Ovary (tissue), 10 donors: ENCODE results near the gene ZNF766. TPM values are rescaled to one million over a fixed set of nuclear protein-coding genes. Genes with fewer than 3 reads are reported as not detected.

ENCODE experiments used
- DNase-seq, 5 donors: peaks; one replicate each; pipeline ENCODE4 v3.0.0-alpha.2; 2019 to 2020
- H3K27ac ChIP-seq, 2 donors: fragments of 200-600 bp; one replicate each; pipeline versions ENCODE4 v1.5.1 to v1.8.0; 2019 to 2022
- H3K27me3 ChIP-seq: fragments of 200-600 bp; one replicate; pipeline ENCODE4 v1.8.0; 2022
- H3K36me3 ChIP-seq: fragments of 200-600 bp; sonication (generic); one replicate; pipeline ENCODE4 v1.5.1; 2019
- H3K4me1 ChIP-seq: one replicate; pipeline ENCODE4 v1.8.1; 2013; ENCODE audit warnings: mild to moderate bottlenecking, moderate library complexity; ENCODE audit not compliant: insufficient read depth
- H3K4me3 ChIP-seq: fragments of 200-600 bp; sonication (generic); one replicate; pipeline ENCODE4 v1.5.1; 2017
- H3K9me3 ChIP-seq, 2 donors: fragments of 200-600 bp in 1 of 2; sonication (generic) in 1 of 2; one replicate each; pipeline versions ENCODE4 v1.5.1 to v1.8.1; 2013 to 2019; ENCODE audit warnings: mild to moderate bottlenecking in 1 of 2, moderate library complexity in 1 of 2
- EP300 ChIP-seq: sonication (generic); formaldehyde crosslinking; IDR thresholded peaks from one replicate; pipeline ENCODE4 v1.6.1; 2017; ENCODE audit warnings: antibody characterized with exemption
- POLR2A ChIP-seq: fragments of 450-650 bp; IDR thresholded peaks from one replicate; pipeline ENCODE4 v1.6.1; 2017; ENCODE audit warnings: antibody characterized with exemption, mild to moderate bottlenecking, moderate library complexity
- WGBS, 3 donors: extraction: QIAGEN DNeasy Blood & Tissue Kit in 1 of 3; methylation state at CpG; one replicate each; pipeline versions ENCODE4 v1.1.5 to v1.1.7; 2013 to 2017; 5-methylcytosine and 5-hydroxymethylcytosine counted together
- intact Hi-C, 4 donors: fragments of 100-400 bp; cut with DNase I; formaldehyde crosslinking; loops; one replicate each; pipeline versions ENCODE4 v1.11.0 to v1.15.1; 2022 to 2023
- long read RNA-seq, 3 donors: library from polyadenylated mRNA in 2 of 3; unstranded in 2 of 3; transcript quantifications; one replicate each; pipeline ENCODE4 v2.0.0 and lab custom pipeline, GENCODE V29; 2021 to 2026
- polyA plus RNA-seq, 2 donors: library from polyadenylated mRNA; stranded (reverse); fragments of 200-250 nt in 1 of 2; fragments of 350-450 nt in 1 of 2; fragmentation: Illumina TruSeq in 1 of 2; extraction: RNeasy Lipid Tissue Mini Kit (QIAGEN cat#74804) in 1 of 2; gene quantifications; one replicate each; pipeline ENCODE4 v1.2.3, GENCODE V29; 2013 to 2014
- total RNA-seq, 7 donors: library from RNA; depleted of rRNA in 2 of 7; stranded (reverse); fragments of >200 nt in 2 of 7; fragmentation: NEBNext Ultra II Directional in 3 of 7; extraction: Animal tissue kit (Norgen Biotek cat#: 25700) in 3 of 7; gene quantifications; one replicate each; pipeline versions ENCODE4 v1.1.0 to v1.2.4, GENCODE V29; 2016 to 2023
- TF ChIP-seq, protein P1 (sequence below), 3 donors: fragments of 450-650 bp in 2 of 3; fragments of 200-600 bp in 1 of 3; IDR thresholded peaks; one replicate each; pipeline versions ENCODE4 v1.5.1 to v1.8.0; 2016 to 2022; ENCODE audit warnings: antibody characterized with exemption in 3 of 3, mild to moderate bottlenecking in 1 of 3
- donor health status: DM: no; HTN: no; CAD: no; lungs with moderate emphysema.
- donor health status: DM: no; HTN: no; CAD: no.
- donor health status: Bipolar disorder and iron deficiency.
- donor health status: DM: yes; HTN: yes; CAD: no.
- donor health status: DM: no; HTN: no; CAD: no.
- donor health status: DM: yes; HTN: yes; CAD: no.

Gene ZNF766
- total RNA-seq: 10 to 100 TPM in 5 of 7 donors, 1 to 10 TPM in 2; 5.2 to 26.4 (median 19.8) TPM
- 10 to 100 TPM; 10.1 to 24.3 TPM for polyA plus RNA-seq
- long read RNA-seq, donor 1, full-length matches to known transcripts: 135 of 156 reads
- long read RNA-seq, donor 1, partial matches to known transcripts: 7 of 156 reads
- long read RNA-seq, donor 1, other reads (novel, unspliced or antisense): 14 of 156 reads
- long read RNA-seq, donor 2, full-length matches to known transcripts: 19 of 19 reads
- long read RNA-seq, donor 2, partial matches to known transcripts: 0 of 19 reads
- long read RNA-seq, donor 2, other reads (novel, unspliced or antisense): 0 of 19 reads
- long read RNA-seq, donor 3, full-length matches to known transcripts: 52 of 58 reads
- long read RNA-seq, donor 3, partial matches to known transcripts: 1 of 58 reads
- long read RNA-seq, donor 3, other reads (novel, unspliced or antisense): 5 of 58 reads

GRCh38 chr19:52269338-52270261, at the start of gene ZNF766:
ZNF766 (plus strand) TSS chr19:52269587; CDS start chr19:52269614, 27 bp downstream.
- Histone ChIP-seq H3K4me1 (peaks cover 10% of the 10 kb centered on the region), H3K4me3 (peak within 1 kb of the TSS; percentile 87), H3K27ac (peak within 1 kb of the TSS; percentile 66 to 77), H3K9me3 (no peaks in the 10 kb centered on the region), H3K27me3 (no peaks in the 10 kb centered on the region), H3K36me3 (no peaks in the 10 kb centered on the region)
- WGBS, 3 donors: 0% methylated on average over 66 to 70 of the region's 70 CpGs
- intact Hi-C loops: no loop called here
- peak; percentile 84 for TF ChIP-seq POLR2A
- TF ChIP-seq EP300: no peak
- TF ChIP-seq, protein P1, sequence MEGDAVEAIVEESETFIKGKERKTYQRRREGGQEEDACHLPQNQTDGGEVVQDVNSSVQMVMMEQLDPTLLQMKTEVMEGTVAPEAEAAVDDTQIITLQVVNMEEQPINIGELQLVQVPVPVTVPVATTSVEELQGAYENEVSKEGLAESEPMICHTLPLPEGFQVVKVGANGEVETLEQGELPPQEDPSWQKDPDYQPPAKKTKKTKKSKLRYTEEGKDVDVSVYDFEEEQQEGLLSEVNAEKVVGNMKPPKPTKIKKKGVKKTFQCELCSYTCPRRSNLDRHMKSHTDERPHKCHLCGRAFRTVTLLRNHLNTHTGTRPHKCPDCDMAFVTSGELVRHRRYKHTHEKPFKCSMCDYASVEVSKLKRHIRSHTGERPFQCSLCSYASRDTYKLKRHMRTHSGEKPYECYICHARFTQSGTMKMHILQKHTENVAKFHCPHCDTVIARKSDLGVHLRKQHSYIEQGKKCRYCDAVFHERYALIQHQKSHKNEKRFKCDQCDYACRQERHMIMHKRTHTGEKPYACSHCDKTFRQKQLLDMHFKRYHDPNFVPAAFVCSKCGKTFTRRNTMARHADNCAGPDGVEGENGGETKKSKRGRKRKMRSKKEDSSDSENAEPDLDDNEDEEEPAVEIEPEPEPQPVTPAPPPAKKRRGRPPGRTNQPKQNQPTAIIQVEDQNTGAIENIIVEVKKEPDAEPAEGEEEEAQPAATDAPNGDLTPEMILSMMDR (IDR thresholded peaks at IDR 0.05): no peak
- peak; percentile 96 to 98 (median 98) for DNase-seq

- Histone ChIP-seq H3K27me3 (no peaks in the 10 kb centered on the region), H3K4me3 (no peak overlapping the region), H3K27ac (no peak overlapping the region), H3K36me3 (no peaks in the 10 kb centered on the region), H3K4me1 (no peaks in the 10 kb centered on the region), H3K9me3 (no peaks in the 10 kb centered on the region)
- intact Hi-C loops: no loop called here
- WGBS, 3 donors: 90 to 98% (median 93%) methylated on average over 8 of the region's 8 CpGs
- no peak for TF ChIP-seq POLR2A
- TF ChIP-seq EP300: no peak
- TF ChIP-seq, protein P1 (IDR thresholded peaks at IDR 0.05): no peak
- DNase-seq: peak in 1 of 5 donors; percentile 9
Observed at GRCh38 chr19:52219611-52220010, 49.8 kb upstream of the ZNF766 start.

- Histone ChIP-seq H3K27me3 (no peaks in the 10 kb centered on the region), H3K4me1 (no peaks in the 10 kb centered on the region), H3K4me3 (no peak overlapping the region), H3K9me3 (no peaks in the 10 kb centered on the region), H3K36me3 (no peaks in the 10 kb centered on the region), H3K27ac (no peak overlapping the region)
- 95 to 96% (median 95%) methylated on average over 6 of the region's 6 CpGs for WGBS, 3 donors
- TF ChIP-seq POLR2A (no peak), EP300 (no peak)
- TF ChIP-seq, protein P1 (IDR thresholded peaks at IDR 0.05): no peak
- peak in 1 of 5 donors; percentile 15 for DNase-seq
- intact Hi-C loops: no loop called here
Observed at GRCh38 chr19:52221031-52221430, 48.4 kb upstream of the ZNF766 start.

DNA sequence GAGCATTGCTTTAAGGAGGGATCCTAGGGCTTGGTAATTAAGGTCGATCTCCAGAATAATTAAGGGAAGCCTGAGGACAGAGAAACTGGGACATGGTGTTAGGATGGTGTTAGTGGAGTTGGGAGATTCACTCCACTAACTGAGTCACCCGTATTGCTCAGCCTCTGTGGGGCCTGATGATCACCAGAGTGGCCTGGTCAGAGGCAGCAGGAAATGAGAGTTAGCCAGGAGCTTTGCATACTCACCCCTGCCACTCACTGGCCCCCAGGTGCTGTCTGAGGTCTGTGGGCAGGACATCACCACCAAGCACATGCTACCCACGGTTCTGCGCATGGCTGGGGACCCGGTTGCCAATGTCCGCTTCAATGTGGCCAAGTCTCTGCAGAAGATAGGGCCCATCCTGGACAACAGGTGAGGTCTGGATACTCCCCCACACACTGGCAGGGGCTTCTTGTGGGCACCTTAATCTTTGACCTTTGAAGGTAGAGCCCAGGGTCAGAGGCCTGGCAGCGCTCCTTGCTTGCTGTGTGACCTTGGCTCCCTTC, 47.5 kb upstream of the ZNF766 start:
- no peak for DNase-seq
- H3K27ac ChIP-seq: no peak overlapping the region
- no peaks in the 10 kb centered on the region for H3K36me3 ChIP-seq
- H3K27me3 ChIP-seq: no peaks in the 10 kb centered on the region
- intact Hi-C loops: no loop called here
- no peaks in the 10 kb centered on the region for H3K9me3 ChIP-seq
- TF ChIP-seq POLR2A (no peak), EP300 (no peak)
- TF ChIP-seq, protein P1 (IDR thresholded peaks at IDR 0.05): no peak
- no peak overlapping the region for H3K4me3 ChIP-seq
- no peaks in the 10 kb centered on the region for H3K4me1 ChIP-seq
- WGBS, 3 donors: 85 to 90% (median 85%) methylated on average over 7 of the region's 7 CpGs
